GM21723 (cell line): ENCODE results near the gene PPP1R13L.
"Not testable (repeated sequence)": the region's sequence is repeated elsewhere in the genome, so short reads cannot be mapped to it uniquely, and the experiment has no call there.

Source experiments
- ATAC-seq: cut with Tn5 transposase; IDR thresholded peaks from one replicate; pipeline ENCODE4 v1.9.1; 2021; ENCODE audit warnings: mild to moderate bottlenecking, moderate library complexity; ENCODE audit not compliant: unreplicated experiment

The PPP1R13L gene

GRCh38 chr19:45347570-45348366 is 57.1 kb downstream of the PPP1R13L start:
- ATAC-seq: no peak

DNA sequence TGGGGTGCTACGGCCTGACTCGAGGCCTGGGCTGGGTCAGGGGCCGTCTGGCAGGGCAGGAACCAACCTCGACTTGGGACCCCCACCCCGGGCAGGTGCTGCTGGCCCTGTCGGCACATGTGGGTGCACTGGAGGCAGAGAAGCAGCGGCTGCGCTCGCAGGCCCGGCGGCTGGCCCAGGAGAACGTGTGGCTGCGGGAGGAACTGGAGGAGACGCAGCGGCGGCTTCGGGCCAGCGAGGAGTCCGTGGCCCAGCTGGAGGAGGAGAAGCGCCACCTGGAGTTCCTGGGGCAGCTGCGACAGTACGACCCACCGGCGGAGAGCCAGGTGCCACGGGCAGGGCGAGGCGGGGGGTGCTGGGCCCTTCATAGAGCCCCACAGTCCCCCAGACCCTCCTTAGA is 58.4 kb downstream of the PPP1R13L start:
- ATAC-seq: no peak

DNA sequence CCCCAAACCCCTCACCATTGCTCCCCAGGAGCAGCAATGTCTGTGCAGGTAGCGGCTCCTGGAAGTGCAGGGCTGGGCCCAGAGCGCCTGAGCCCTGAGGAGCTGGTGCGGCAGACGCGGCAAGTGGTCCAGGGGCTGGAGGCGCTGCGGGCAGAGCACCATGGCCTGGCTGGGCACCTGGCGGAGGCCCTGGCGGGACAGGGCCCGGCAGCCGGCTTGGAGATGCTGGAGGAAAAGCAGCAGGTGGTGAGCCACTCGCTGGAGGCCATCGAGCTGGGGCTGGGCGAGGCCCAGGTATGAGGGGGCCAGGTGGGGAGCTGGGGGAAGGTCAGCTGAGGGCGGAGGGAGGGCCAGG is 59.4 kb downstream of the PPP1R13L start:
- ATAC-seq: no peak

DNA sequence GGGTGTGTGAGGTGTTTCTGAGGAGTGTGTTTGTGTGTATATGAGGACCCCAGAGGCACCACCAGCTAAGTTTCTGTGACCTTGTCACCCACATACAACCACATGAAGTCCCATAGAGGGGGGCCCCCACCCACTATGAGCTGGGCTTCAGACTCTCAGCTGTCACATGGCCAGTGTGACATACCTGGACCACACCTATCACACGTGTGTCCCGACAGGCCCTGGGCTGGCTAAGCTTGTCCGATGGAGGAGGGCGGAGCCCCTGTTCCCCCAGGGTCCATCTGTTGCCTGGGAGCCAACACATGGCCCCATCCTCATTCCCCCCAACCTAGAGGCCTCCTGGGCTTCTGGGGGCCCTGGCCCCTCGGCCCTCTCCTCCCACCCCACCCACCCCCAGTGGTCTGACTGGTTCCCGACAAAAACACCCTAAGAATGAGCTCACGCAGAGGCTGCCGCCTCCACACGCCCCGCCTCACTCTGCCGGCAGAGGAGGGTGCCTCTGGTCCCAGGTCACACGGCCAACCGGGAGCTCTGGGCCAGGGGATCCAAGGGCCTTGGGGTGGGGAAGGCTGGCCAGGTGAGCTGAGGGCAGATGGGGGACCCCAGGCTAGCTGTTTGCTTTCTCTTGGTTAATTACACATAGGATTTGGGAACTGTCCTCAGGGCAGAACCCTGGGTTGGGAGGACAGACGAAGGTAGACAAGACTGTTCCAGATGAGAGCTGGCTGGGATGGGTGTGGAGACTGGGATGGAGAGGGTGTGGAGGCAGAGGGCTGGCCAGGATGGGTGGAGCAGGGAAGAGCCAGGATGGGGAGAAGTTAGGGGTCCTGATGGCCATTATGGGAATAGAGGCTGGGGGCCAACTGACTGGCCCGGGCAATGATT is 60.0 kb downstream of the PPP1R13L start:
- ATAC-seq: no peak

GRCh38 chr19:45342911-45343310 is 62.0 kb downstream of the PPP1R13L start:
- no peak for ATAC-seq

DNA sequence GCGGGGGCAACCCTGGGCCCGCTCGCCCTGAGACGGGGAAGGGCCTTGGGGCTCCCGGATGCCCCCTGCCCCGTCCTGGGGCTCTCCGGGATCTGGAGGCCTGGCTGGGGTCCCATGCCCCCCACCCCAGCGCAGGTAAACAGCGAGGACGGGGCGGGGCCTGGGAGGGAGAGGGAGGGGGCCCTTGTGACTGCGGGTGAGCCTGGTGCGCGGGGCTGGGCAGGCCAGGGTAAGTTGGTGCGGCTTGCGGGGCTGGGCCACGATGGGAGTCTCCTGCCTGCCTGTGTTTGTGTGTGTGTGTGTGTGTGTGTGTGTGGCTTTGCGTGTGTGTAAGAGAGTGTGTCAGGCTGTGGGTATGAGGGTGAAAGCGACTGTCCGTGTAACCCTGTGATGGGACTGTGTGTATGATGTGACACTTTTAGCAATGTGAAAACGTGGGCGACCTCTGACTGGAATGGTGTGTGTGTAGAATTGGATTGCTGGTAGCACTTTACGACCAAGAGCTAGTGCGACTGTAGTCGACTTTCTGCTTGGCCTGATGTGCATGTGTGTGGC is 63.9 kb downstream of the PPP1R13L start:
- no peak for ATAC-seq

- ATAC-seq: no peak
Observed at GRCh38 chr19:45340232-45340898, 64.5 kb downstream of the PPP1R13L start, which contains the start of gene KLC3. TSS of gene KLC3 (plus strand) at chr19:45340750. CDS start at chr19:45345542, 4,792 bp downstream.

DNA sequence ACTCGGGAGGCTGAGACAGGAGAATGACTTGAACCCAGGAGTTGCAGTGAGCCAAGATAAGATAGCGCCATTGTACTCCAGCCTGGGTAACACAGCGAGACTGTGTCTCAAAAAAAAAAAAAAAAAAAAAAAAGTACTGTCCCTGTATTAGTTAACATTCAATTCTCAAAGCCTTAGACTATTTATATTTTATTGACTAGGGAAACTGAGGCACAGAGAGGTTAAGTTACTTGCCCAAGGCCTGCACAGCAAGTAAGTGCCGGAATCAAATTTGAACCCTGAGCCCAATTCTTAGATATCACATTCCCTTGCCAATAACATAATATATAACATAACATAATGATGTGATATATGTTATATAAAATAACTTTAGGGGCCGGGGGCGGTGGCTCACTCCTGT is 65.2 kb downstream of the PPP1R13L start:
- no peak for ATAC-seq

GRCh38 chr19:45336696-45337251 is 68.1 kb downstream of the PPP1R13L start:
- ATAC-seq: no peak

DNA sequence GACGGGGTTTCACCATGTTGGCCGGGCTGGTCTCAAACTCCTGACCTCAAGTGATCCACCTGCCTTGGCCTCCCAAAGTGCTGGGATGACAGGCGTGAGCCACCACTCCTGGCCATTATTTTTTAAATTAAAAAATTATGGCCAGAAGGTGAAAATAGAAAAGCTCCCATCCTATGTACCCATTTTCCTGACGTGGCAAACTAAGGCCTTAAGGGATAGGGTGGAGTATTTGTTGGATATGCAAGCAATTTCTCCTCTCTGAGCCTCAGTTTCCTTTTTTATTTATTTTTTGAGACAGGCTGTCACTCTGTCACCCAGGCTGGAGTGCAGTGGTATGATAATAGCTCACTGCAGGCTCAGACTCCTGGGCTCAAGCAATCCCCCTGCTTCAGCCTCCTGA is 70.0 kb downstream of the PPP1R13L start:
- not testable (repeated sequence) for ATAC-seq

DNA sequence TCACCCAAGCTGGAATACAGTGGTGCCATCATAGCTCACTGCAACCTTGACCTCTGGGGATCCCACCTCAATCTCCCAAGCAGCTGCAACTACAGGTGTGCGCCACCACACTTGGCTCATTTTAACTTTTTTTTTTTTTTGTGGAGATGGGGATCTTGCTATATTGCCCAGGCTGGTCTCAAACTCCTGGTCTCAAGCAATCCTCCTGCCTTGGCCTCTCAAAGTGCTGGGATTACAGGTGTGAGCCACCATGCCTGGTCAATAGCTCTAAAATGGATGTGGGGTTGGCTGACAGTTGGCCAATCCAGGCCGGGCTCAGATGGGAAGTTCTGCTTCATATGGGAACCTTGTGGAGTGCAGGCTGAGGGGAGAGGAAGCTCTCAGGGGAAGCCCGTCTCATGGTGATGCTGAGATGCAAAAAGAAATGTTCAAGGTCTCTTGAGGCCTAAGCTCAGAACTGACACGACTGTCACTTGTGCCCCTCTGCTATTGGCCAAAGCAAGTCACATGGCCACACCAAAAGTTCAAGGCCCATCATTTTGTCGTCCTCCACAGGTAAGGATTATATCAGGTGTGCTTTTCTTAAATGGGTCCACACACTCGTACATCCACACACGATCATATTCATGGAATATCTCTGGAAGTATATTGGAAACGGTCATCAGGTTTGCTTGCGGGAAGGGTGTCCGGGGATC is 71.1 kb downstream of the PPP1R13L start:
- ATAC-seq: no peak

GRCh38 chr19:45331411-45331810 is 73.5 kb downstream of the PPP1R13L start:
- ATAC-seq: no peak
